ENCODE data around the gene PKN1.

DNA sequence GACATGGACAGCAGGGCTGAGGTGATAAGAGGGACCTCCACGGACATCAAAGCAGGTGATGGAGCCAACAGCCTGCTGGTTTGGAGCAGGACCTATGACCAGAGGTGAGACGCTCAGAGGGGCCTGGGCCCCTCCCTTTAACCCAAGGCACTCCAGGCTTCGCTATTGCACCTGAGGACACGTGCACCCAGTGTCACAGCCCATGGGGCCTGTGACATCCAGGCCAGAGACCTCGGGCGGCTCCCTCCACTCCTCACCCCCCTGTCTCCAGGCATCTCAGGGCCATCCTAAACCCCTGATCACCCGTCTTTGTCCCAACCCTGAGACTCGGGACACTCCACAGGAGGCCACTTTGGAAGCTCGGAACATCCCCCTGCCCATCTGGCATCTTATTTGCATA lies 38.9 kb upstream of the PKN1 start:
- TF ChIP-seq CTCF (conservative IDR thresholded peaks at IDR 0.05 in 1 of 2, IDR thresholded peaks at IDR 0.05 in 1 of 2; ENCODE audit: extremely low read depth in 1 of 2, insufficient read depth in 1 of 2, low read depth in 1 of 2, low read length in 2 of 2) (no peak), EZH2 (IDR thresholded peaks at IDR 0.05; ENCODE audit: borderline replicate concordance, low read length) (no peak)
